Left lung (tissue), 10 donors: ENCODE measurements around the gene SUFU. TPM values are rescaled to one million over a fixed set of nuclear protein-coding genes. Genes with fewer than 3 reads are reported as not detected.

Experiments
- ATAC-seq: fragments of 200-7000 bp; cut with Tn5 transposase; one replicate; pipeline ENCODE4 v1.9.1; 2020; ENCODE audit warnings: moderate library complexity
- DNase-seq, 4 donors: peaks; one replicate each; pipeline ENCODE4 v3.0.0-alpha.2; 2013 to 2020
- H3K27ac ChIP-seq, 2 donors: fragments of 200-600 bp; sonication (generic) in 1 of 2; one replicate each; pipeline versions ENCODE4 v1.5.0 to v1.8.0; 2020 to 2021
- H3K27me3 ChIP-seq, 2 donors: fragments of 200-600 bp; sonication (generic) in 1 of 2; one replicate each; pipeline versions ENCODE4 v1.5.0 to v1.8.0; 2020 to 2021
- H3K36me3 ChIP-seq, 2 donors: fragments of 200-600 bp; sonication (generic) in 1 of 2; one replicate each; pipeline versions ENCODE4 v1.5.0 to v1.8.0; 2020 to 2021
- H3K4me1 ChIP-seq, 2 donors: fragments of 200-600 bp; one replicate each; pipeline ENCODE4 v1.8.0; 2021
- H3K4me3 ChIP-seq, 2 donors: fragments of 200-600 bp; sonication (generic) in 1 of 2; one replicate each; pipeline versions ENCODE4 v1.5.0 to v1.8.0; 2020 to 2021; ENCODE audit warnings: mild to moderate bottlenecking in 1 of 2
- H3K9me3 ChIP-seq, 2 donors: fragments of 200-600 bp; sonication (generic) in 1 of 2; one replicate each; pipeline versions ENCODE4 v1.5.0 to v1.8.0; 2020 to 2021
- CTCF ChIP-seq, 2 donors: fragments of 200-600 bp; sonication (generic) in 1 of 2; IDR thresholded peaks; one replicate each; pipeline versions ENCODE4 v1.5.0 to v1.8.0; 2021; ENCODE audit warnings: antibody characterized with exemption in 2 of 2
- intact Hi-C, 2 donors: fragments of 100-400 bp; cut with DNase I; formaldehyde crosslinking; loops; one replicate each; pipeline versions ENCODE4 v1.11.2 to v1.14.2; 2022
- polyA plus RNA-seq, 6 donors: library from polyadenylated mRNA; unstranded; fragments of 120-200 nt; gene quantifications; one replicate each; pipeline ENCODE4 v1.2.1, GENCODE V29; 2013; ENCODE audit not compliant: insufficient read length in 6 of 6
- total RNA-seq, 2 donors: library from RNA; stranded (reverse); fragmentation: NEBNext Ultra II Directional; extraction: Animal tissue kit (Norgen Biotek cat#: 25700); gene quantifications; one replicate each; pipeline ENCODE4 v1.2.1, GENCODE V29; 2021
- donor health status: DM: no; HTN: yes; CAD: no.
- donor health status: DM: no; HTN: no; CAD: no.

SUFU gene
- total and polyA plus RNA-seq, 8 donors, result 13.4 to 30.7 (median 27.7) TPM

DNA sequence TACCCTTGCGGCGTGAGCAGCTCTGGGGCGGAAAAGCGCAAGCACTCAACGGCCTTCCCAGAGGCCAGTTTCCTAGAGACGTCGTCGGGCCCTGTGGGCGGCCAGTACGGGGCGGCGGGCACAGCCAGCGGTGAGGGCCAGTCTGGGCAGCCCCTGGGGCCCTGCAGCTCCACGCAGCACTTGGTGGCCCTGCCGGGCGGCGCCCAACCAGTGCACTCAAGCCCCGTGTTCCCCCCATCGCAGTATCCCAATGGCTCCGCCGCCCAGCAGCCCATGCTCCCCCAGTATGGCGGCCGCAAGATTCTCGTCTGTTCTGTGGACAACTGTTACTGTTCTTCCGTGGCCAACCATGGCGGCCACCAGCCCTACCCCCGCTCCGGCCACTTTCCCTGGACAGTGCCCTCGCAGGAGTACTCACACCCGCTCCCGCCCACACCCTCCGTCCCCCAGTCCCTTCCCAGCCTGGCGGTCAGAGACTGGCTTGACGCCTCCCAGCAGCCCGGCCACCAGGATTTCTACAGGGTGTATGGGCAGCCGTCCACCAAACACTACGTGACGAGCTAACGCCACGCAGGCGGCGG lies 153.1 kb downstream of the SUFU start:
- intact Hi-C loops, result no loop called here
- DNase-seq (peak in 1 of 4 donors; percentile 79), ATAC-seq (no peak)
- Histone ChIP-seq H3K4me1 (peaks cover 42 to 97% of the 10 kb centered on the region in 2 donors), H3K36me3 (peaks cover 0 to 59% of the 10 kb centered on the region in 2 donors), H3K9me3 (no peaks in the 10 kb centered on the region), H3K27ac (peak overlapping the region; percentile 74 to 98), H3K27me3 (no peaks in the 10 kb centered on the region), H3K4me3 (no peak overlapping the region)
- TF ChIP-seq CTCF (IDR thresholded peaks at IDR 0.05), result no peak

DNA sequence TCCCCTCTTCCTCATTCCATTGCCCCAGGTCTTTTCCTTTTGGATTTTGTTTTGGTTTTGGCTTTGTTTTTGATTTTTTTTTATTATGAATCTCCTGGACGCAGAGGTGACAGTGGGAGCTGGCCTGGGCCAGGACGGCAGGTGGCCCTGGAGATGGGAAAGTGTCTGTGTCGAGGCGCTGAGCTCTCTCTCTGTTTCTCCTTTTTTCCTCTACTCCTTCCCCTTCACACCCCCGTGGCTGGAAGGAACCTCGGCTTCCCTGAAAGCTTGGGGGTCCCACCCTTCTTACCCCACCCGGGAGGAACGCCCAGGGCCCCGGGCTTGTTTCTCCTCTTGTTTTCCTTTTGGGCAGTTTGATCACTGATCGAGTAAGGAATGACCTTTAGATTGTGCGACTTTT lies 153.7 kb downstream of the SUFU start:
- H3K36me3 ChIP-seq, result peaks cover 0 to 59% of the 10 kb centered on the region in 2 donors
- intact Hi-C loops, result no loop called here
- peak overlapping the region; percentile 74 to 98 for H3K27ac ChIP-seq
- no peaks in the 10 kb centered on the region for H3K27me3 ChIP-seq
- ATAC-seq, result no peak
- no peaks in the 10 kb centered on the region for H3K9me3 ChIP-seq
- no peak overlapping the region for H3K4me3 ChIP-seq
- peak in 1 of 4 donors; percentile 39 for DNase-seq
- TF ChIP-seq CTCF (IDR thresholded peaks at IDR 0.05), result no peak
- peaks cover 37 to 91% of the 10 kb centered on the region in 2 donors for H3K4me1 ChIP-seq

- Histone ChIP-seq H3K4me1 (peaks cover 33 to 87% of the 10 kb centered on the region in 2 donors), H3K9me3 (no peaks in the 10 kb centered on the region), H3K36me3 (peaks cover 0 to 54% of the 10 kb centered on the region in 2 donors), H3K27ac (peak overlapping the region; percentile 74 to 98), H3K4me3 (no peak overlapping the region), H3K27me3 (no peaks in the 10 kb centered on the region)
- ATAC-seq (peak; percentile 79), DNase-seq (peak in 3 of 4 donors; percentile 80 to 84 (median 80))
- intact Hi-C loops, result no loop called here
- no peak for TF ChIP-seq CTCF (IDR thresholded peaks at IDR 0.05)
These were observed 154.4 kb downstream of the SUFU start for GRCh38 chr10:102657984-102658724.

DNA sequence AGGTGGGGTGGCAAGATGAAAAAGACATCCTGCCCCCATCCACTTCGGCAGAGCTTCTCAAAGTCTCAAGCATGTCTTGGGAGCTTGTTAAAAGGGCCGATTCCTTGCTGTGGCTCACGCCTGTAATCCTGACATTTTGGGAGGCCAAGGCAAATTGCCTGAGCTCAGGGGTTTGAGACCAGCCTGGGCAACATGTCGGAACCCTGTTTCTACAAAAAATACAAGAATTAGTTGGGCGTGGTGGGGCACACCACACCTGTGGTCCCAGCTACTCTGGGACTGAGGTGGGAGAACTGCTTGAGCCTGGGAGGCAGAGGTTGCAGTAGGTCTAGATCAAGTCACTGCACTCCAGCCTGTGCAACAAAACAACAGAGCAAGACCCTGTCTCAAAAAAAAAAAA lies 155.0 kb downstream of the SUFU start:
- H3K36me3 ChIP-seq, result peaks cover 0 to 48% of the 10 kb centered on the region in 2 donors
- intact Hi-C loops, result no loop called here
- peaks cover 33 to 81% of the 10 kb centered on the region in 2 donors for H3K4me1 ChIP-seq
- DNase-seq, result no peak
- no peaks in the 10 kb centered on the region for H3K9me3 ChIP-seq
- H3K27ac ChIP-seq, result peak overlapping the region; percentile 74 to 98
- no peak overlapping the region for H3K4me3 ChIP-seq
- ATAC-seq, result no peak
- no peaks in the 10 kb centered on the region for H3K27me3 ChIP-seq
- no peak for TF ChIP-seq CTCF (IDR thresholded peaks at IDR 0.05)

DNA sequence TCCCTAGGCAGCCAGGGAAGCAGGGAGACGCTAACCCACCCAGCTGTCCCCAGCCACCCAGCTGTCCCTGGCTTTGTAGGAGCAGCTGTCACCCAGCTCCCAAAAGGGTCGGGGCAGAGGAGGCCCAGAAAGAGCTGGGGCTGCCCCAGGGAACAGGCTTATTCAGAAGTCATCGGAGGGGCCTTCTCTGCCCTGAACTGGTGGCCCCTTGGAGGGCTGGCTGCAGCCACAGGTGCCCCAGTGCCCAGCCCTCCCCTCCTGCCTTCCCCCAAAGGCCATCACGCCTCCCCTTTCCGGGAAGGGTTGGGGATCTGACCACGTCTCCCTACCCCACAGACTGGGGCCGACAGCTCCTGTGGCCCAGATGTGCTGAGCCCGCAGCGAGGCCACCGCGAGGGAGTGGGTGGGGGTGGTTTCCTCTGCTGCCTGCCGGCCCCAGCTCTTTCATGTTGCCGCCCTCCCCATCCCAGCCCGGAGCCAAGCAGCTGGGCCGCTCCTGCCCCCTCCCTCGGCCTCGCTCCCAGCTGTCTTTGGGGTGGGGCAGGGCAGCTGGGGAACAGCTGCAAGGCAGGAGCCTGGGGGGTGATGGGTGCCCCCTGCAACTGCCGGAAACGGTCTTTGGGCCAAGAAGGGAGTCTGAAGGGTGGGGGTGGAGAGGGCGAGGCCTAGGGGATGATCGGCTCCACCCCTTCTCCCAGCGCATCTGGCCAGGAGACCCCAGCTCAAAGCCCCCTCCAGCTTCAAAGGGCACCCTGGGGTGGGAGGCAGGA lies 157.3 kb downstream of the SUFU start:
- H3K4me1 ChIP-seq, result peaks cover 33 to 61% of the 10 kb centered on the region in 2 donors

More for the DNA sequence above, 157.3 kb downstream of the SUFU start:
- ATAC-seq (peak; percentile 45), DNase-seq (peak in 3 of 4 donors; percentile 77 to 88 (median 78))
- Histone ChIP-seq H3K4me3 (no peak overlapping the region), H3K36me3 (peaks cover 0 to 25% of the 10 kb centered on the region in 2 donors), H3K9me3 (no peaks in the 10 kb centered on the region), H3K27ac (peak overlapping the region; percentile 50 to 60), H3K27me3 (no peaks in the 10 kb centered on the region)
- intact Hi-C loops, result no loop called here
- TF ChIP-seq CTCF (IDR thresholded peaks at IDR 0.05), result no peak
